ENCODE measurements around the gene APP. TPM values are rescaled to one million over a fixed set of nuclear protein-coding genes. Genes with fewer than 3 reads are reported as not detected.

The APP gene
- total RNA-seq, 1 experiment from 2014 or later, result 224 TPM

GRCh38 chr21:26091480-26092018 is 79.0 kb downstream of the APP start:
- BruUV-seq (replicated peaks), result no TSS peak
- CTCF ChIA-PET, result no interaction called here
- no peak for TF ChIP-seq CTCF (conservative IDR thresholded peaks at IDR 0.05)
- TF ChIP-seq EZH2 (IDR thresholded peaks at IDR 0.05; ENCODE audit: low read depth), result no peak
- H4K20me1 ChIP-seq (ENCODE audit: insufficient read depth), result 0 out of 2 replicates have a peak, but pooled peaks cover 5% of the 10 kb centered on the region
- H3K4me2 ChIP-seq, result no peak overlapping the region
- H3K4me3 ChIP-seq, result no peak overlapping the region
- no peaks in the 10 kb centered on the region for H3K27me3 ChIP-seq (ENCODE audit: insufficient read depth, low read depth)
- intact Hi-C loops (cut with micrococcal nuclease; ENCODE audit: unreplicated experiment), result no loop called here
- H2AFZ ChIP-seq, result no peak overlapping the region
- peaks cover 15% of the 10 kb centered on the region for H3K79me2 ChIP-seq (ENCODE audit: low read depth)
- H3K9me3 ChIP-seq (ENCODE audit: insufficient read depth, low read depth), result no peaks in the 10 kb centered on the region
- POLR2A ChIA-PET (ENCODE audit: unreplicated experiment), result no interaction called here
- H3K4me1 ChIP-seq (replicated peaks; ENCODE audit: insufficient read depth), result no peaks in the 10 kb centered on the region
- H3F3A ChIP-seq (ENCODE audit: insufficient read depth, low read depth), result no peaks in the 10 kb centered on the region
- no peaks in the 10 kb centered on the region; the same call in 1 of the 2 replicates for H3K36me3 ChIP-seq (ENCODE audit: low read depth)
- H3K27ac ChIP-seq, result no peak overlapping the region
- no peak for DNase-seq
- H3K9me2 ChIP-seq (ENCODE audit: insufficient read depth), result no peaks in the 10 kb centered on the region

- Histone ChIP-seq H3K27me3 (ENCODE audit: insufficient read depth, low read depth) (no peaks in the 10 kb centered on the region), H3K4me1 (replicated peaks; ENCODE audit: insufficient read depth) (no peaks in the 10 kb centered on the region), H3K9me2 (ENCODE audit: insufficient read depth) (no peaks in the 10 kb centered on the region), H3K36me3 (ENCODE audit: low read depth) (no peaks in the 10 kb centered on the region; the same call in 1 of the 2 replicates), H3K27ac (no peak overlapping the region), H3F3A (ENCODE audit: insufficient read depth, low read depth) (no peaks in the 10 kb centered on the region), H3K4me3 (no peak overlapping the region), H4K20me1 (ENCODE audit: insufficient read depth) (0 out of 2 replicates have a peak, but pooled peaks cover 5% of the 10 kb centered on the region), H3K4me2 (no peak overlapping the region), H3K9me3 (ENCODE audit: insufficient read depth, low read depth) (no peaks in the 10 kb centered on the region), H3K79me2 (ENCODE audit: low read depth) (peaks cover 3% of the 10 kb centered on the region), H2AFZ (no peak overlapping the region)
- ChIA-PET POLR2A (ENCODE audit: unreplicated experiment) (no interaction called here), CTCF (no interaction called here)
- DNase-seq, result no peak
- BruUV-seq (replicated peaks), result no TSS peak
- TF ChIP-seq EZH2 (IDR thresholded peaks at IDR 0.05; ENCODE audit: low read depth) (no peak), CTCF (conservative IDR thresholded peaks at IDR 0.05) (no peak)
- intact Hi-C loops (cut with micrococcal nuclease; ENCODE audit: unreplicated experiment), result no loop called here
These were observed 80.8 kb downstream of the APP start for GRCh38 chr21:26089730-26090129.

- no peaks in the 10 kb centered on the region for H3F3A ChIP-seq (ENCODE audit: insufficient read depth, low read depth)
- TF ChIP-seq EZH2 (IDR thresholded peaks at IDR 0.05; ENCODE audit: low read depth) (no peak), CTCF (conservative IDR thresholded peaks at IDR 0.05) (no peak)
- H4K20me1 ChIP-seq (ENCODE audit: insufficient read depth), result 0 out of 2 replicates have a peak, but pooled peaks cover 5% of the 10 kb centered on the region
- no peaks in the 10 kb centered on the region; the same call in 1 of the 2 replicates for H3K36me3 ChIP-seq (ENCODE audit: low read depth)
- no peak overlapping the region for H3K4me3 ChIP-seq
- no peaks in the 10 kb centered on the region for H3K27me3 ChIP-seq (ENCODE audit: insufficient read depth, low read depth)
- H3K9me2 ChIP-seq (ENCODE audit: insufficient read depth), result no peaks in the 10 kb centered on the region
- ChIA-PET POLR2A (ENCODE audit: unreplicated experiment) (no interaction called here), CTCF (no interaction called here)
- no peaks in the 10 kb centered on the region for H3K9me3 ChIP-seq (ENCODE audit: insufficient read depth, low read depth)
- H3K79me2 ChIP-seq (ENCODE audit: low read depth), result peaks cover 7% of the 10 kb centered on the region; the same call in 1 of the 2 replicates
- no TSS peak for BruUV-seq (replicated peaks)
- no peak overlapping the region for H3K4me2 ChIP-seq
- H3K27ac ChIP-seq, result no peak overlapping the region
- H2AFZ ChIP-seq, result no peak overlapping the region
- intact Hi-C loops (cut with micrococcal nuclease; ENCODE audit: unreplicated experiment), result no loop called here
- H3K4me1 ChIP-seq (replicated peaks; ENCODE audit: insufficient read depth), result no peaks in the 10 kb centered on the region
- no peak for DNase-seq
These were observed 83.2 kb downstream of the APP start for GRCh38 chr21:26087223-26087918.

Measured in PC-9 (cell line).